GM10266 (cell line): ENCODE data around the gene WIZ.

Experiments used
- DNase-seq: peaks from one replicate; pipeline ENCODE4 v3.0.0; 2012; ENCODE audit errors: extremely low spot score
- CTCF ChIP-seq: IDR thresholded peaks from 2 replicates; pipeline ENCODE4 v1.5.1; 2012; ENCODE audit warnings: mild to moderate bottlenecking, low read depth; ENCODE audit not compliant: control insufficient read depth, insufficient read depth; ENCODE audit errors: missing control alignments

The WIZ gene

GRCh38 chr19:15429825-15430467 lies 19.8 kb downstream of the WIZ start:
- no peak for DNase-seq
- TF ChIP-seq CTCF: no peak

GRCh38 chr19:15428956-15429824 lies 20.6 kb downstream of the WIZ start:
- TF ChIP-seq CTCF: no peak

GRCh38 chr19:15427991-15428471 lies 21.7 kb downstream of the WIZ start:
- no peak for TF ChIP-seq CTCF
- DNase-seq: no peak

More at GRCh38 chr19:15428956-15429824, 20.6 kb downstream of the WIZ start:
- DNase-seq: no peak

GRCh38 chr19:15427350-15427700 lies 22.4 kb downstream of the WIZ start:
- no peak for TF ChIP-seq CTCF
- DNase-seq: no peak

GRCh38 chr19:15426485-15427349 lies 23.0 kb downstream of the WIZ start:
- no peak for DNase-seq
- TF ChIP-seq CTCF: no peak

DNA sequence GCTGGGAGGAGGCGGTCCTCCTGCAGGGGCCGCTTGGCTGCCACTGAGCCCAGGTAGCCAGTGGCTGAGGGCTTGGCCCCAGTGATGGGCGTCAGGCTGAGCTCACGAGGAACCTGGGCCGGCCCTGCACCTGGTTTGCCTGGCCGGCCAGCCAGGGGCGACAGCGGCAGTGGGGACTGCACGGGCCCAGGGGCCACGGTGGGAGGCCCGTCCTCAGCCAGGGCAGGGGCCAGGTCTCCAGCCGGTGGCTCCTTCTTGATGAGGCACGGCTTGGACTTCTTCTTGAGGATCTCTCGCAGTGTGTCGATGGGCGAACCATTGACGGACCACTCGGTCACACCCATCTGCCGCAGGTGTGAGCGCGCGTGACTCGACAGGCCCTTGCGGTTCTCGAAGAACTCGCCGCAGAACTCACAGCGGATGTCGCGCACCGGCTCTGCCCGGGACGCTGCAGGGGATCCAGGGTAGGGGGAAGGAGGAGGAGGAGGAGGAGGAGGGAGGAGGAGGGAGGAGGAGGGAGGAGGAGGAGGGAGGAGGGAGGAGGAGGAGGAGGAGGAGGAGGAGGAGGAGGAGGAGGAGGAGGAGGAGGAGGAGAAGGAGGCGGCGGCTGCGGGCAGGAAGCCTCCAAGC lies 24.3 kb downstream of the WIZ start:
- no peak for TF ChIP-seq CTCF
- DNase-seq: no peak
